A172 (cell line): ENCODE data around the gene DPM2. TPM values are rescaled to one million over a fixed set of nuclear protein-coding genes. Genes with fewer than 3 reads are reported as not detected.

Experiments used
- DNase-seq: peaks from one replicate; pipeline ENCODE4 v3.0.0-alpha.2; 2015; ENCODE audit warnings: low spot score
- total RNA-seq: library from RNA; depleted of rRNA; stranded (reverse); fragments of >200 nt; shearing (Covaris generic); gene quantifications from 2 replicates; pipeline ENCODE4 v1.2.3, GENCODE V29; 2014

DPM2 gene
- total RNA-seq, 1 experiment from 2014 or later: 50.5 TPM

- no peak for DNase-seq
These were observed 632 bp downstream of the DPM2 start for GRCh38 chr9:127937056-127937387.

- DNase-seq: no peak
These were observed 1.3 kb downstream of the DPM2 start for GRCh38 chr9:127936347-127936852.

- DNase-seq: no peak
These were observed 1.9 kb downstream of the DPM2 start for GRCh38 chr9:127935765-127936221.

GRCh38 chr9:127934986-127935385, 2.7 kb downstream of the DPM2 start:
- DNase-seq: no peak

- no peak for DNase-seq
These were observed 3.4 kb downstream of the DPM2 start for GRCh38 chr9:127934248-127934647.

- peak; percentile 80 for DNase-seq
These were observed 6.4 kb downstream of the DPM2 start for GRCh38 chr9:127931092-127931881.

- peak; percentile 90 for DNase-seq
These were observed 7.2 kb downstream of the DPM2 start, which contains the start of gene PIP5KL1 for GRCh38 chr9:127930231-127931091. PIP5KL1 (minus strand) TSS chr9:127930777; CDS start chr9:127930752, 25 bp downstream.

- DNase-seq: no peak
These were observed 8.1 kb downstream of the DPM2 start for GRCh38 chr9:127929625-127929979.

- no peak for DNase-seq
These were observed 8.7 kb downstream of the DPM2 start for GRCh38 chr9:127928676-127929624.

- DNase-seq: no peak
These were observed 9.5 kb downstream of the DPM2 start for GRCh38 chr9:127927988-127928675.

GRCh38 chr9:127927201-127927987, 10.3 kb downstream of the DPM2 start:
- DNase-seq: no peak

GRCh38 chr9:127926906-127927200, 10.8 kb downstream of the DPM2 start:
- DNase-seq: no peak

- no peak for DNase-seq
These were observed 11.4 kb downstream of the DPM2 start for GRCh38 chr9:127925959-127926905.

- no peak for DNase-seq
These were observed 12.8 kb downstream of the DPM2 start for GRCh38 chr9:127924736-127925444.

- DNase-seq: peak; percentile 97
These were observed 13.9 kb downstream of the DPM2 start for GRCh38 chr9:127923771-127924170.

- DNase-seq: no peak
These were observed 14.6 kb downstream of the DPM2 start for GRCh38 chr9:127923046-127923445.

GRCh38 chr9:127921557-127922120, 16.0 kb downstream of the DPM2 start:
- peak; percentile 50 for DNase-seq

- DNase-seq: no peak
These were observed 16.9 kb downstream of the DPM2 start for GRCh38 chr9:127920794-127921193.
